Endothelial cell of umbilical vein (primary cell): ENCODE results near the gene RTN4IP1. TPM values are rescaled to one million over a fixed set of nuclear protein-coding genes. Genes with fewer than 3 reads are reported as not detected.

Experiments
- BruUV-seq: library from RNA; stranded (reverse); fragments of 400-500 nt; replicated peaks from 2 replicates; lab custom pipeline; 2021; lab: Mats Ljungman, UMichigan
- CTCF ChIA-PET: fragments of 300-600, 350-600 bp; sonication (Branson Sonifier 250); formaldehyde crosslinking; loops from one replicate; lab custom pipeline; 2021; ENCODE audit warnings: antibody characterized with exemption, inconsistent platforms; lab: Charles Lee
- POLR2A ChIA-PET: fragments of 300-600, 350-600 bp; sonication (Branson Sonifier 250); formaldehyde crosslinking; loops from one replicate; lab custom pipeline; 2021; ENCODE audit warnings: antibody characterized with exemption, inconsistent platforms; lab: Charles Lee
- DNase-seq: peaks from one replicate; pipeline ENCODE4 v3.0.0-alpha.2; 2011; ENCODE audit warnings: low read depth, low spot score
- FAIRE-seq: peaks from 2 replicates; lab custom pipeline; 2011; peaks lifted over from hg19 to GRCh38; lab: Jason Lieb, UNC
- H2AFZ ChIP-seq: 2 replicates; pipeline ENCODE4 v1.6.0; 2012; ENCODE audit warnings: low read depth, low read length, control low read depth, inconsistent platforms
- H3K27ac ChIP-seq: 2 replicates; pipeline ENCODE4 v1.5.1; 2011; ENCODE audit warnings: low read depth, mild to moderate bottlenecking, control low read depth, low read length, moderate library complexity; ENCODE audit not compliant: insufficient read depth
- H3K27me3 ChIP-seq, 2 experiments: 2 replicates each; pipeline versions ENCODE4 v1.6.0 to v1.6.1; 2011; ENCODE audit warnings: low read length in 2 of 2, mixed read lengths in 1 of 2; ENCODE audit not compliant: control insufficient read depth in 2 of 2, insufficient read depth in 2 of 2
- H3K36me3 ChIP-seq, 2 experiments: 2 replicates in 1 of 2; 3 replicates in 1 of 2; pipeline ENCODE4 v1.5.1; 2011; ENCODE audit warnings: low read length in 2 of 2, mild to moderate bottlenecking in 1 of 2, moderate library complexity in 1 of 2; ENCODE audit not compliant: control insufficient read depth in 2 of 2, insufficient read depth in 2 of 2; ENCODE audit errors: extremely low read depth in 1 of 2
- H3K4me1 ChIP-seq: 3 replicates; pipeline ENCODE4 v1.5.1; 2011; ENCODE audit warnings: mild to moderate bottlenecking, low read length; ENCODE audit not compliant: control insufficient read depth, insufficient read depth; ENCODE audit errors: extremely low read depth
- H3K4me2 ChIP-seq: 2 replicates; pipeline ENCODE4 v1.6.1; 2011; ENCODE audit warnings: low read length, control low read depth, mixed read lengths; ENCODE audit not compliant: insufficient read depth
- H3K4me3 ChIP-seq, 3 experiments: fragments of 200-600 bp in 1 of 3; sonication (generic), shearing (Covaris generic) in 1 of 3; replicated peaks in 1 of 3; 2 replicates each; pipeline ENCODE4 v1.5.1; 2011 to 2016; ENCODE audit warnings: control low read depth in 3 of 3, low read length in 3 of 3, mild to moderate bottlenecking in 2 of 3, inconsistent platforms in 1 of 3, low read depth in 1 of 3, moderate library complexity in 1 of 3; ENCODE audit not compliant: insufficient read depth in 1 of 3
- H3K79me2 ChIP-seq: 2 replicates; pipeline ENCODE4 v1.6.0; 2012; ENCODE audit warnings: low read length, inconsistent platforms; ENCODE audit not compliant: control insufficient read depth, insufficient read depth
- H3K9ac ChIP-seq: replicated peaks from 2 replicates; pipeline ENCODE3; 2011; ENCODE audit warnings: low read length, control low read depth; ENCODE audit not compliant: insufficient read depth; ENCODE audit errors: extremely low read depth
- H3K9me1 ChIP-seq: replicated peaks from 3 replicates; pipeline ENCODE4 v1.6.0; 2011; ENCODE audit warnings: mild to moderate bottlenecking, low read length; ENCODE audit not compliant: control insufficient read depth, insufficient read depth; ENCODE audit errors: extremely low read depth
- H3K9me3 ChIP-seq: replicated peaks from 2 replicates; pipeline ENCODE4 v1.5.1; 2012; ENCODE audit warnings: low read length, inconsistent platforms; ENCODE audit not compliant: control insufficient read depth, insufficient read depth
- H4K20me1 ChIP-seq: replicated peaks from 2 replicates; pipeline ENCODE3; 2011; ENCODE audit warnings: mild to moderate bottlenecking, low read length; ENCODE audit not compliant: control insufficient read depth, insufficient read depth; ENCODE audit errors: extremely low read depth
- EZH2 ChIP-seq: IDR thresholded peaks from 2 replicates; pipeline ENCODE4 v1.6.1; 2012; ENCODE audit warnings: borderline replicate concordance, low read depth, mild to moderate bottlenecking, moderate library complexity, low read length, inconsistent platforms; ENCODE audit not compliant: severe bottlenecking
- FOS ChIP-seq: IDR thresholded peaks from 2 replicates; pipeline ENCODE4 v1.6.1; 2011; ENCODE audit warnings: mild to moderate bottlenecking, low read length, moderate library complexity, borderline replicate concordance; ENCODE audit not compliant: insufficient read depth
- GATA2 ChIP-seq: IDR thresholded peaks from 2 replicates; pipeline ENCODE4 v1.7.0; 2011; ENCODE audit warnings: low read depth, mild to moderate bottlenecking, moderate library complexity, mixed read lengths, low read length; ENCODE audit not compliant: insufficient read length, insufficient read depth
- JUN ChIP-seq: IDR thresholded peaks from 2 replicates; pipeline ENCODE4 v1.6.1; 2011; ENCODE audit warnings: borderline replicate concordance, low read depth; ENCODE audit not compliant: insufficient read length, insufficient read depth
- MAX ChIP-seq: IDR thresholded peaks from 2 replicates; pipeline ENCODE4 v1.6.1; 2011; ENCODE audit not compliant: insufficient read depth, insufficient read length
- MYC ChIP-seq: IDR thresholded peaks from one replicate; pipeline ENCODE4 v1.6.1; 2011; ENCODE audit warnings: mild to moderate bottlenecking, low read depth, low read length
- POLR2A ChIP-seq: IDR thresholded peaks from 2 replicates; pipeline ENCODE4 v1.6.1; 2012; ENCODE audit warnings: low read depth, mild to moderate bottlenecking, control low read depth, low read length
- POLR2AphosphoS5 ChIP-seq: IDR thresholded peaks from 2 replicates; pipeline ENCODE4 v1.6.1; 2012; ENCODE audit warnings: low read depth, mild to moderate bottlenecking, control low read depth, low read length, moderate library complexity; ENCODE audit not compliant: insufficient read depth
- dilution Hi-C: fragments of 300-500 bp; cut with MboI; formaldehyde crosslinking; loops from one replicate; pipeline ENCODE4 v1.15.0; 2019; ENCODE audit warnings: low sequenced_read_pairs; ENCODE audit not compliant: extremely low pct_ligation_motif_present
- intact Hi-C: fragments of 100-400 bp; cut with micrococcal nuclease; formaldehyde crosslinking; loops from one replicate; pipeline ENCODE4 v1.10.0; 2022
- polyA plus RNA-seq, 4 experiments: library from polyadenylated mRNA; depleted of rRNA in 3 of 4; stranded (reverse) in 3 of 4; unstranded in 1 of 4; fragments of >200 nt; gene quantifications; 2 replicates each; pipeline versions ENCODE4 v1.2.1 to v1.2.3, GENCODE V29; 2011 to 2012; ENCODE audit warnings: missing spikeins in 1 of 4
- total RNA-seq: library from RNA; stranded (reverse); gene quantifications from 2 replicates; pipeline ENCODE4 v1.2.3, GENCODE V29; 2021
- TF ChIP-seq, protein P1 (sequence below), 2 donors: IDR thresholded peaks; 1 replicate in 1 of 2; 2 replicates in 1 of 2; pipeline ENCODE4 v1.5.1; 2011; ENCODE audit warnings: low read length in 2 of 2, mild to moderate bottlenecking in 2 of 2, moderate library complexity in 2 of 2, control low read depth in 1 of 2, inconsistent platforms in 1 of 2, low read depth in 1 of 2; ENCODE audit not compliant: insufficient read depth in 1 of 2; ENCODE audit errors: extremely low read depth in 1 of 2

The RTN4IP1 gene
- total and polyA plus RNA-seq, 2 donors (not counting 3 experiments of a cell fraction or from before 2014, with no cell fraction given) = 3.9 to 5.4 TPM

DNA sequence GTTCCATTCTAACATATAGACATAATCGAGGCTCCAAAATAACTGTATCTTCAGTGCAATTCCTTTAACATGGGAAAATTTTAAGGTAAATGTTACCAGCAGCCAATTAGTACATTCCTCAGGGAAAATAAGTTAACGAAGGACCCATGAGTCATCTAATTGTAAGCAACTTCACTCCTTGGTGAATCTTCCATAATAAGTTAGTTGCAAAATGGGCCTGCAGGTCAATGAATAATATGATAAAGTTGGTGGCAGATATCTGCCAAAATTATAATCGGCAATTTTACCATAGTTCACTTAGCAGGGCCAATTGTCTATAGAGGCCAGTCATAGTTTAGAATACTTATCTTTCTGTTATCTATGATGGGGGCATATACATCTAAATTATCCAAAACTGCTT is 42.4 kb upstream of the RTN4IP1 start:
- DNase-seq (no peak), FAIRE-seq (no peak)
- Histone ChIP-seq H3K27ac (no peak overlapping the region), H3K79me2 (no peaks in the 10 kb centered on the region), H3K9me3 (no peaks in the 10 kb centered on the region), H3K9me1 (no peaks in the 10 kb centered on the region), H3K27me3 (no peaks in the 10 kb centered on the region), H4K20me1 (no peaks in the 10 kb centered on the region), H3K4me1 (no peaks in the 10 kb centered on the region), H3K9ac (no peak overlapping the region), H2AFZ (no peak overlapping the region), H3K4me2 (no peak overlapping the region), H3K36me3 (no peaks in the 10 kb centered on the region), H3K4me3 (no peak overlapping the region)
- no TSS peak for BruUV-seq
- intact Hi-C loops (no loop called here), dilution Hi-C loops (no loop called here)
- TF ChIP-seq FOS (no peak), EZH2 (no peak), JUN (no peak), GATA2 (no peak), POLR2A (no peak), MYC (no peak), POLR2AphosphoS5 (no peak), MAX (no peak)
- TF ChIP-seq, protein P1, sequence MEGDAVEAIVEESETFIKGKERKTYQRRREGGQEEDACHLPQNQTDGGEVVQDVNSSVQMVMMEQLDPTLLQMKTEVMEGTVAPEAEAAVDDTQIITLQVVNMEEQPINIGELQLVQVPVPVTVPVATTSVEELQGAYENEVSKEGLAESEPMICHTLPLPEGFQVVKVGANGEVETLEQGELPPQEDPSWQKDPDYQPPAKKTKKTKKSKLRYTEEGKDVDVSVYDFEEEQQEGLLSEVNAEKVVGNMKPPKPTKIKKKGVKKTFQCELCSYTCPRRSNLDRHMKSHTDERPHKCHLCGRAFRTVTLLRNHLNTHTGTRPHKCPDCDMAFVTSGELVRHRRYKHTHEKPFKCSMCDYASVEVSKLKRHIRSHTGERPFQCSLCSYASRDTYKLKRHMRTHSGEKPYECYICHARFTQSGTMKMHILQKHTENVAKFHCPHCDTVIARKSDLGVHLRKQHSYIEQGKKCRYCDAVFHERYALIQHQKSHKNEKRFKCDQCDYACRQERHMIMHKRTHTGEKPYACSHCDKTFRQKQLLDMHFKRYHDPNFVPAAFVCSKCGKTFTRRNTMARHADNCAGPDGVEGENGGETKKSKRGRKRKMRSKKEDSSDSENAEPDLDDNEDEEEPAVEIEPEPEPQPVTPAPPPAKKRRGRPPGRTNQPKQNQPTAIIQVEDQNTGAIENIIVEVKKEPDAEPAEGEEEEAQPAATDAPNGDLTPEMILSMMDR (IDR thresholded peaks at IDR 0.05; ENCODE audit: extremely low read depth in 1 of 2, insufficient read depth in 1 of 2, low read depth in 1 of 2, low read length in 2 of 2) = no peak
- ChIA-PET CTCF (no interaction called here), POLR2A (no interaction called here)
